Activated T-helper 2 cell treated with anti-CD3 and anti-CD28 coated beads, Interferon-gamma antibody, Interleukin-2, Interleukin-4, amounts not matched to agents 10 μg/mL and 5 μg/mL and 100 μg/mL, durations not matched to agents 14 hours and 24 hours and 36 hours (primary cell): ENCODE results near the gene RALGAPA1. TPM values are rescaled to one million over a fixed set of nuclear protein-coding genes. Genes with fewer than 3 reads are reported as not detected.
A peak's percentile ranks its signal among the peaks of the same experiment; 100 is the strongest.
"Not testable (repeated sequence)": the region's sequence is repeated elsewhere in the genome, so short reads cannot be mapped to it uniquely, and the experiment has no call there.

Experiments
- DNase-seq: peaks from one replicate; pipeline ENCODE4 v3.0.0; 2021; ENCODE audit warnings: low spot score
- H3K27ac Mint-ChIP-seq: one replicate; pipeline ENCODE4 v1.8.0; 2021; ENCODE audit warnings: mixed read lengths
- H3K27me3 Mint-ChIP-seq: one replicate; pipeline ENCODE4 v1.8.0; 2021; ENCODE audit warnings: low read depth, mixed read lengths
- H3K36me3 Mint-ChIP-seq: one replicate; pipeline ENCODE4 v1.8.0; 2021; ENCODE audit warnings: low read depth, mixed read lengths
- H3K4me1 Mint-ChIP-seq: one replicate; pipeline ENCODE4 v1.8.0; 2021; ENCODE audit warnings: low read depth, mixed read lengths
- H3K4me3 Mint-ChIP-seq: one replicate; pipeline ENCODE4 v1.8.0; 2021; ENCODE audit warnings: low read depth, mild to moderate bottlenecking, moderate library complexity, mixed read lengths
- H3K9me3 Mint-ChIP-seq: one replicate; pipeline ENCODE4 v1.8.0; 2021; ENCODE audit warnings: mixed read lengths
- intact Hi-C: fragments of 100-400 bp; cut with micrococcal nuclease; formaldehyde crosslinking; loops from one replicate; pipeline ENCODE4 v1.15.1; 2023
- total RNA-seq: library from RNA; stranded (reverse); gene quantifications from 2 replicates; pipeline ENCODE4 v1.2.3, GENCODE V29; 2022

The RALGAPA1 gene
- total RNA-seq, 1 donor from 2014 or later, result 34.7 TPM

DNA sequence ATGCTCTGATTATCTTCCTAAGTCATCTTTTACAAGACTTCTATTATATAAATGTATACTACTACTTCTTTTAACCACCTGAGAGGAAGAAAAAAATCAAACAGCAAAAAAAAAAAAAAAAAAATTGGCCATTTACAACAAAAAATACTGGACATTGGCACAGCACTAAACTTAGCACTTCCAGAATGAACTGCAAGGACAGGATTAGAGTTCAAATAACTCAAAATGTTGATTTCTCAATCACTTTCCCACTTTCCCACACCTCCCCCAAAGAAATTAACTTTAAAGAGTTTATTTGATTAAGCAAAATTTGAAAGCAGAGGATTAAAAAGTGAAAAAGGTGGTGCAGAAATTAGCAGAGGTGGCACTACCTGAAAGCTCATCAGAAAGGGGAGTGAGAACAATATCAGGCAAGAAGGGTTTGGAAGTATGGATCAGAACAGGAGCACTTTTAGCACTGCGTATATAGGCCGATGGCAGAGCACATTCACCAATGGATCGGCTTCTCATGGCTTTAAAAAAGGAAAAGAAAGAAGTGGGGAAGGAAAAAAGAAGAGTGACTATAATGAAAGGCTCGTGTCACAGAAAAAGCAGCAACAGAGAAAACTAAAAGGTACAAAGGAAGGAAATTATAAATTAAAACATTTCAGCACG is 109.2 kb downstream of the RALGAPA1 start:
- Mint-ChIP-seq H3K27ac (no peak overlapping the region), H3K4me3 (no peak overlapping the region), H3K36me3 (no peaks in the 10 kb centered on the region), H3K27me3 (no peaks in the 10 kb centered on the region), H3K4me1 (peaks cover 17% of the 10 kb centered on the region), H3K9me3 (no peaks in the 10 kb centered on the region)
- DNase-seq, result no peak
- intact Hi-C loops, result no loop called here

DNA sequence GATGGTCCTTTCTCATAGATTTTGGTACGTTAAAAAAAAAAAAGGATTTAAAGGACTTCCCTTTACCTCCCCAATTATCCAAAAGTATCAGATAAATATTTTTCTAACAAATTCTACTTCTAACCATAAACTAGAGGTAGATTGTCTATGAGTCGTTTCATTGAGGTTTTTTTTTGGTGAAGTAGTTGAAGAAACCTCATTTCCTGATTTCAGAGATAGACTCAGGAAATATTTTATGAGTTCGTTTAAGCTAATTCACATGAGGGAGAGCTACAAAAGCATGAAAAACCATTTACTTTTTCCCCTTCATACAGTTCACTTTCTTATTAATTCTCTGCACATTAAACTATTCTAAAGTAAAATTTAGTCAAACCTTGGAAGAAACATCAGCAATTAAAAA is 112.5 kb downstream of the RALGAPA1 start:
- Mint-ChIP-seq H3K9me3 (no peaks in the 10 kb centered on the region), H3K27ac (no peak overlapping the region), H3K27me3 (peaks cover 1% of the 10 kb centered on the region), H3K36me3 (no peaks in the 10 kb centered on the region), H3K4me3 (no peak overlapping the region), H3K4me1 (peaks cover 17% of the 10 kb centered on the region)
- no peak for DNase-seq
- intact Hi-C loops, result no loop called here

DNA sequence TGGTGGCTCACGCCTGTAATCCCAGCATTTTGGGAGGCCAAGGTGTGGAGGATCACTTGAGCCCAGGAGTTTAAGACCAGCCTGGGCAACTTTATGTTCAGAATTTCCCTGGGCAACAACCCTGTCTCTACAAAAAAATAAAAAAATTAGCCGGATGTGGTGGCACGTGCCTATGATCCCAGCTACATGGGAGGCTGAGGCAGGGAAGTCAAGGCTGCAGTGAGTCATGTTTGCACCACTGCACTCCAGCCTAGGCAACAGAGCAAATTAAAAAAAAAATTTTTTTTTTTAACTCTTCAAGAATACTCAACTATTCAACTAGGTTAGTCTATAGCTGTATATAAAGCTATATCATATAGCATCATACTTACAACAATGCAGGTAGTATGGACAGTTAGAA is 113.0 kb downstream of the RALGAPA1 start:
- Mint-ChIP-seq H3K27me3 (peaks cover 1% of the 10 kb centered on the region), H3K4me1 (peaks cover 17% of the 10 kb centered on the region), H3K4me3 (no peak overlapping the region), H3K9me3 (no peaks in the 10 kb centered on the region), H3K36me3 (no peaks in the 10 kb centered on the region), H3K27ac (no peak overlapping the region)
- intact Hi-C loops, result no loop called here
- no peak for DNase-seq

DNA sequence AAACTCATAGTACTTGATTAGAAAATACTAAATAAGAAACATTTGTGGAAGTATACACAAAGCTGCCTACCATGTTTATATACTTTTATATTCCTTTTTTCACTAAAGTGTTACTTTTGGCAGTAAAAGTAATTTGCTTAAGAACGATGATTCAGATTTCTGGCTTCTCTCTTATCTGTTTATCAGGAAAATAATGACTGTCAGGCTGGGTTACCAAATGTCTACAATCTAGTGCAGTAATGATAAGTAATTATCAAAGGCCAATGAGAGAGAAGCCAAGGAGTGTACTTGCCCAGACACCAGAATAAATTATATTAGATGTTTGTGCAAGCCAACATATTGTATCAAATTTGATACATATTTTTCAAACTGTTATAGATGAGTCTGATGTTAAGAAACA is 113.4 kb downstream of the RALGAPA1 start:
- Mint-ChIP-seq H3K4me1 (peaks cover 17% of the 10 kb centered on the region), H3K27me3 (peaks cover 1% of the 10 kb centered on the region), H3K36me3 (no peaks in the 10 kb centered on the region), H3K4me3 (no peak overlapping the region), H3K9me3 (no peaks in the 10 kb centered on the region), H3K27ac (no peak overlapping the region)
- no peak for DNase-seq
- intact Hi-C loops, result no loop called here

DNA sequence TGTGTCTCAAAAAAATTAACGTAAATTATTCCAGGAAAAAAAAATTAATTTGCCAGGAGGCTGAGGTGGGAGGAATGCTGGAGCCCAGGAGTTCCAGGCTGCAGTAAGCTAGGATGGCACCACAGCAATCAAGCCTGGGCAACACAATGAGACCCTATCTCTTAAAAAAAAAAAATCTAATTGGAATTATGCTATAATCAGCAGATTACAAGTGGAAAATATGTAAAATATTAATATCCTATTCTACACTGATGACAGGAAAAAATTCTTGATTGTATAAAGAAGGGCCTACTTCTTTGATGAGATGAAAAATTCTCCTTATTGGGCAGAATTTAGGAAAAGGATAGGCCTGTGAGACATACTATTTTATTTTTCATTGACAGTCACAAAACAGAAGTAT is 114.0 kb downstream of the RALGAPA1 start:
- intact Hi-C loops, result no loop called here
- Mint-ChIP-seq H3K36me3 (no peaks in the 10 kb centered on the region), H3K9me3 (no peaks in the 10 kb centered on the region), H3K4me3 (no peak overlapping the region), H3K27ac (no peak overlapping the region), H3K27me3 (peaks cover 1% of the 10 kb centered on the region), H3K4me1 (peaks cover 17% of the 10 kb centered on the region)
- no peak for DNase-seq

DNA sequence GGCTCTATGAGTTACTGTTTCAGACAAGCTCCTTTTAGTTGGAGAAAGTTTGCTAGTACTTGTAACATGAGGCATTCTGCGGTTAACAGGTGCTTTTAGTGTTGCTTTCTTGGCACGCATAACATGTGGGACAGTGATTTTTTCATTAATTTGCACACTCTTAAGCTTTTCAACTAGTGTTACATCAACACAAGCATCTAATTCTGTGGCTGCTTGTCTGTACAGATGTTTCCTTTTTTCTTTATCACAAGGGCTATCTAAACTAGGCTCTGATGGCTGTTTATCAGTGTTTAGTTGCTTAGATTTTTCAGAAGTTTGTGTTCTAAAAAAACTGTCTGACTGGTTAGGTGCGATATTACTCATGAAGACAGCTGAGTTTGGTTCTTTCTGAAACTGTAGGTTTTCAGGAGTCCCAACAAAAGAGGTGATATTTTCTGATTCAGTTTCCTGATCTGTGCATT is 120.1 kb downstream of the RALGAPA1 start:
- Mint-ChIP-seq H3K36me3 (peaks cover 8% of the 10 kb centered on the region), H3K4me3 (no peak overlapping the region), H3K27me3 (peaks cover 1% of the 10 kb centered on the region), H3K9me3 (no peaks in the 10 kb centered on the region), H3K4me1 (peaks cover 23% of the 10 kb centered on the region), H3K27ac (peak overlapping the region; percentile 51)
- DNase-seq, result no peak
- intact Hi-C loops, result loop anchor here (2.0 to 5.0 kb wide), 6 partner anchors 54 to 547 kb away; partner anchors contain the start of genes INSM2 and RALGAPA1

DNA sequence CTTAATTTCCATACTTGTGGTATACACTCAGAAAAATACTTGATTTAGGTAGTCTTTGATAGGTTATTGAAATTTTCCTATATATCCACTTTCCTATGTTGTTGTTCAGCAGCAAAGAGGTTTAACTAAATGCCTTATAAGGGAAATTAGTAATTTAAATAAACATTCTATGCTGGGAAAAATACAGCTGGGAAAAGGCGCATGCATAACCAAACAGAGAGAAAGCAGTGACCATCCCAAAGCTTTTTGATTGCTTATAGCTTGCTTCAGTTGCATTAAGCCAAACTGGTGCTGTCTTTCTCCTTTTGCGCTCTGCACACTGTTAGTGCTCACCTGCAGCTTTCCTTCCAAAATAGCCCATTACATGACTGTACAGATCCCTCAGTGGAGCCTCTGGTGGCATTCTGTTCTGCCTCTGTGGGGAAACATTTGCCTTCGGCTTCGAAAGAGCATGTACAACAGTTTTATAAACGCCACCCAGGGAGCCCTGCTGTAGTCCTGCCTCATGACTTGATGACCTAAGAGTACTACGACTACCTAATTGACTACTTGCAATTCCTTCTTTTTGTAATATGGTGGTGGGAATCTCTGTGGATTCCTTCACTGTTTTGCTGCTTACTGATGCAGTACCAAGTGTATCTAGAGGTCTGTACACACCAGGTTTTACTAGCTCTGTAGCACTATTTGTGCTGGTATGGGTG is 120.8 kb downstream of the RALGAPA1 start:
- H3K27me3 Mint-ChIP-seq, result no peaks in the 10 kb centered on the region
- peaks cover 8% of the 10 kb centered on the region for H3K36me3 Mint-ChIP-seq
- H3K9me3 Mint-ChIP-seq, result no peaks in the 10 kb centered on the region
- peaks cover 23% of the 10 kb centered on the region for H3K4me1 Mint-ChIP-seq
- no peak overlapping the region for H3K27ac Mint-ChIP-seq
- DNase-seq, result no peak
- intact Hi-C loops, result loop anchor here (2.0 to 5.0 kb wide), 6 partner anchors 55 to 546 kb away; partner anchors contain the start of genes INSM2 and RALGAPA1
- H3K4me3 Mint-ChIP-seq, result no peak overlapping the region

DNA sequence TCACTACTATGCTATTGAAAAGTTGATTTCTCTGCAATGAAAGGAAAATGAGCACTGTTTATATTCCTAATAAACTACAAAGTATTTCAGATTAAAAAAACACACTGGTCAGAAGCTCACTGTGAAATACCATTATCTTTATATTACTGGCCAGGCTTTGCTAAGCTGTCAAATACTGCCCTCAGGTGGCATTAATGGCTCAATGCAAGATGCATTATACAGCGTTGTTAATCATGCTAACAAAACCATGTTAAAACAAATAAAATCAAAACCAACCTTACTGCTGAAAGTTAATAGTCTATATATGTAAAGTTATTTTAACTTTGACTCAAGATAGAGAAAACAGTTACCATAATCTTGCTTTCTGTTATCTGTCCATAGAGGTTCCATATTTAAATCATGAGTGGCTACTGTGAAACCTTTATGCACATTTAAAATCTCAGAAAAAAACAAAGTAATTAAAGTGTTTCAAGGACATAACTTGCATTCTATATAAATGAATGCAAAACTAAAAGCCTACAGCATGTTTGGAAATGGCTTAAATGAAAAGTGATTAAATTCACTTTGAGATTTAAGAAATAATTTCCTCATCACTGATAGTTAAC is 121.7 kb downstream of the RALGAPA1 start:
- Mint-ChIP-seq H3K4me3 (no peak overlapping the region), H3K27ac (no peak overlapping the region), H3K9me3 (no peaks in the 10 kb centered on the region), H3K4me1 (peaks cover 23% of the 10 kb centered on the region), H3K27me3 (no peaks in the 10 kb centered on the region), H3K36me3 (peaks cover 8% of the 10 kb centered on the region)
- intact Hi-C loops, result loop anchor here (2.0 to 5.0 kb wide), 4 partner anchors 155 to 545 kb away; partner anchors contain the start of gene INSM2
- no peak for DNase-seq

DNA sequence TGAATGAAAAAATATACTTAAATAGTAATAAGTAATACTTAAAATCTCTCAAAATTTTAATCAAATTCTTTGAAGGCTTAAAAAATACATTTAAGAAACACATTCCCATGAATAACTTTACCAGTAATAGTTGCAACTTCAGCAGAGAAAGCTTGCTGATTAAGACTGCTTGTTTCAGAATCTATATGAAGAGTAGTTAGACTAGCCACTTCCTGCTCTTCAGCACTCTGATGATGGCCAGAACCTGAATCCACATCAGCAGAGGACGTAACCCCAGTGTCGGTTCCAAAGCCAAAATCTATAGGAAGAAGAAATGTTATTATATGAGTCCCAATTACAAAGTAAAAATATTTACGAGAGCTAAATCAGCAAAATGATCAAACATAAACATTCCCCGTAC is 125.4 kb downstream of the RALGAPA1 start:
- H3K36me3 Mint-ChIP-seq, H3K4me3 Mint-ChIP-seq, DNase-seq, H3K27me3 Mint-ChIP-seq, H3K27ac Mint-ChIP-seq, intact Hi-C loops, H3K9me3 Mint-ChIP-seq: not testable (repeated sequence)
- H3K4me1 Mint-ChIP-seq, result peaks cover 12% of the 10 kb centered on the region

DNA sequence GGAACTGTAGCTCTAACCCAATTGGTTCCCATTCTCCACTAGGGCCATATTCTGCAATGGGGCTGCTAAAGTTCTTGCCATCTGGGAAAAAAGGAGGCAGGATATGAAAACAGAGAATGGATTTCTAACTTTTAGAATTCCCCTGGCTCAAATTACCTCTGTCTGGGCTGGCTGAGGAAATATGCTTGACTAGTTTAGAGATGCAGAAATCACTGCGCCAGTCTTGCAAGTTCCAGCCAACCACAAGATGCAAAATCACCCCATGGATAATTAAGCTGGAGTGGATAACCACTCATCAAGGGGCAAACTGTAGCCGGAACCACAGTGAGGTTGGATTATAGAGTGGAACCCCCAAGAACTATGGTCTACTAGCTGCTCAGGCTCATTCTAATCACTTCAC is 126.3 kb downstream of the RALGAPA1 start:
- H3K27ac Mint-ChIP-seq, result no peak overlapping the region
- H3K4me1 Mint-ChIP-seq, result peaks cover 3% of the 10 kb centered on the region
- H3K4me3 Mint-ChIP-seq, result no peak overlapping the region
- no peak for DNase-seq
- intact Hi-C loops, result no loop called here
- no peaks in the 10 kb centered on the region for H3K9me3 Mint-ChIP-seq
- H3K36me3 Mint-ChIP-seq, result peaks cover 5% of the 10 kb centered on the region
- H3K27me3 Mint-ChIP-seq, result no peaks in the 10 kb centered on the region

DNA sequence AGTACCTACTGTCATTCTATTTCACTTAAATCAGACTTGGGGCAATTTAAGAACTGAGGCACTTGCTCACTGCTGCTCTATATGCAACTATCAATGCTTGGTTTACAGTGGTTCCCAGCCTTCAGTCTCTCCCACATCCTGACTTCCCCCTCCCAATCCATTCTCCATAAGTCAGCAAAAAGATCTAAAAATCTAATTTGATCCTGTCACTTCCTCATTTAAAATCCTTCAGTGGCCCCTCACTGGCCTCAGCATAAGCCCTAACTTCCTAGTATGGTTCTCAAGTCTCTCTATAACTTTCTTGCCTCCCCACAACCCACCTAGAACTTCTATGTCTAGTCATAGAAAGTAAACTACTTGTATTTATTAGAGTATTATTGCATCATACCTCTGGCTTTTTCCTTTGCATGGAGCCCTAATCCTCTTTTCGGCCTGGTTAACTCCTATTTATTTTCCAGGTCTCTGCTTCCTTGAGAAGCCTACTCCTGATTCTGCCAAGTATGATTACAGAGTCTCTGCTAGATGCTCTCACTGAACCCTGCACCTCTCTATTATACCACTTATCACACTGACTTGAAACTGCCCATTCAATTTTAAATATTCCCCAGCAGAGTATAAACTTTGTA is 130.6 kb downstream of the RALGAPA1 start:
- intact Hi-C loops, result no loop called here
- Mint-ChIP-seq H3K27ac (no peak overlapping the region), H3K27me3 (no peaks in the 10 kb centered on the region), H3K36me3 (peaks cover 15% of the 10 kb centered on the region), H3K4me1 (no peaks in the 10 kb centered on the region), H3K4me3 (no peak overlapping the region), H3K9me3 (no peaks in the 10 kb centered on the region)
- no peak for DNase-seq

DNA sequence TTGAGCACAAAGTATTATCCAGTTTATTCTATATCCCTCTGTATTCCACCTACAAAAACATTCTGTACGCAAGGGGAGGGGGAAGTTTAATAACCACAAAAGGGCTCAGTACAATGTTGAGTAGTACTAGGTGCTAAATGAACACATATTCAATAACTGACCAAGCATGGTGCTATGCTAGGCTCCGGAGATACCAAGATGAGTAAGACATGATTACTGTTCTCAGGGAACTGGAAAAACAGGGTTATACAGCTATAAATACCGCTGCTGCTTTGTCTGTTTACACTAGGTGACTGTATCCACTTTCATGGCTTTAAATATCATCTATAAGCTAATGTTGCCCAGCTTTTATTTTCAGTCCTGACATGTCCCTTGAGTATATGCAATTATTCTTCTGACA is 139.3 kb downstream of the RALGAPA1 start:
- H3K9me3 Mint-ChIP-seq, result no peaks in the 10 kb centered on the region
- H3K27me3 Mint-ChIP-seq, result no peaks in the 10 kb centered on the region
- no peak for DNase-seq
- no peak overlapping the region for H3K4me3 Mint-ChIP-seq
- H3K27ac Mint-ChIP-seq, result no peak overlapping the region
- peaks cover 4% of the 10 kb centered on the region for H3K36me3 Mint-ChIP-seq
- intact Hi-C loops, result no loop called here
- no peaks in the 10 kb centered on the region for H3K4me1 Mint-ChIP-seq
